Neural cell (in vitro differentiated cells): Measurements from ENCODE around the gene CENPP. TPM values are rescaled to one million over a fixed set of nuclear protein-coding genes. Genes with fewer than 3 reads are reported as not detected.

Source experiments
- H2AFZ ChIP-seq: fragments of 200-600, 300-800 bp; sonication (generic), shearing (Covaris generic); 2 replicates; pipeline ENCODE4 v1.6.0; 2014; ENCODE audit warnings: low read depth, mild to moderate bottlenecking, antibody characterized with exemption, low read length, moderate library complexity
- H3F3A ChIP-seq: fragments of 200-600 bp; shearing (Covaris generic); 2 replicates; pipeline ENCODE4 v1.6.1; 2016; ENCODE audit warnings: mild to moderate bottlenecking, moderate library complexity, mixed read lengths, antibody characterized with exemption, low read length; ENCODE audit not compliant: insufficient read depth, poor library complexity, severe bottlenecking
- H3K27ac ChIP-seq: fragments of 200-600, 300-800 bp; sonication (generic), shearing (Covaris generic); 2 replicates; pipeline ENCODE4 v1.5.1; 2014; ENCODE audit warnings: mild to moderate bottlenecking, low read length, moderate library complexity
- H3K27me3 ChIP-seq: fragments of 300-800, 200-600 bp; sonication (generic), shearing (Covaris generic); 2 replicates; pipeline ENCODE4 v1.6.0; 2014; ENCODE audit warnings: mild to moderate bottlenecking, low read depth, low read length, moderate library complexity; ENCODE audit not compliant: insufficient read depth
- H3K36me3 ChIP-seq: fragments of 300-800, 200-600 bp; sonication (generic), shearing (Covaris generic); 2 replicates; pipeline ENCODE4 v1.5.1; 2014; ENCODE audit warnings: mild to moderate bottlenecking, antibody characterized with exemption, low read length, moderate library complexity; ENCODE audit not compliant: insufficient read depth
- H3K4me2 ChIP-seq: fragments of 300-800, 200-600 bp; sonication (generic), shearing (Covaris generic); 2 replicates; pipeline ENCODE4 v1.6.0; 2014; ENCODE audit warnings: mild to moderate bottlenecking, low read length
- H3K4me3 ChIP-seq: fragments of 300-800, 200-600 bp; sonication (generic), shearing (Covaris generic); 2 replicates; pipeline ENCODE4 v1.5.1; 2014; ENCODE audit warnings: mild to moderate bottlenecking, low read length, moderate library complexity
- H3K79me2 ChIP-seq: fragments of 200-600 bp; shearing (Covaris generic); replicated peaks from 2 replicates; pipeline ENCODE4 v1.6.0; 2014; ENCODE audit warnings: mild to moderate bottlenecking, low read length, moderate library complexity; ENCODE audit not compliant: insufficient read depth
- H3K9ac ChIP-seq: fragments of 300-800, 200-600 bp; sonication (generic), shearing (Covaris generic); 2 replicates; pipeline ENCODE4 v1.6.1; 2016; ENCODE audit warnings: mild to moderate bottlenecking, low read length, mixed read lengths
- H3K9me2 ChIP-seq: fragments of 200-600 bp; shearing (Covaris generic); 2 replicates; pipeline ENCODE4 v1.6.1; 2016; ENCODE audit warnings: mild to moderate bottlenecking, low read length, mixed read lengths; ENCODE audit not compliant: insufficient read depth
- H3K9me3 ChIP-seq: fragments of 200-600, 300-800 bp; sonication (generic), shearing (Covaris generic); 2 replicates; pipeline ENCODE4 v1.6.1; 2016; ENCODE audit warnings: mild to moderate bottlenecking, mixed run types, low read length, moderate library complexity, mixed read lengths
- H4K20me1 ChIP-seq: fragments of 200-600 bp; shearing (Covaris generic); 2 replicates; pipeline ENCODE4 v1.6.1; 2016; ENCODE audit warnings: mild to moderate bottlenecking, mixed run types; ENCODE audit not compliant: insufficient read depth
- CTCF ChIP-seq: fragments of 450-650 bp; IDR thresholded peaks from 2 replicates; pipeline ENCODE4 v1.5.1; 2014; ENCODE audit warnings: antibody characterized with exemption, mild to moderate bottlenecking, moderate library complexity; ENCODE audit not compliant: poor library complexity, severe bottlenecking
- EP300 ChIP-seq: fragments of 450-650 bp; conservative IDR thresholded peaks from 2 replicates; pipeline ENCODE4 v1.6.1; 2014; ENCODE audit warnings: antibody characterized with exemption, mild to moderate bottlenecking, moderate library complexity; ENCODE audit not compliant: poor library complexity, severe bottlenecking
- EZH2 ChIP-seq: fragments of 200-600, 300-800 bp; shearing (Covaris generic), sonication (generic); IDR thresholded peaks from 2 replicates; pipeline ENCODE4 v1.6.1; 2014; ENCODE audit warnings: antibody characterized with exemption, low read length, borderline replicate concordance, mild to moderate bottlenecking; ENCODE audit not compliant: insufficient read depth, poor library complexity, severe bottlenecking
- MXI1 ChIP-seq: fragments of 450-650 bp; conservative IDR thresholded peaks from 2 replicates; pipeline ENCODE4 v1.6.1; 2014; ENCODE audit warnings: antibody characterized with exemption, mild to moderate bottlenecking; ENCODE audit not compliant: poor library complexity, severe bottlenecking
- POLR2AphosphoS5 ChIP-seq: IDR thresholded peaks from 2 replicates; pipeline ENCODE4 v1.6.1; 2012
- RAD21 ChIP-seq: fragments of 450-650 bp; conservative IDR thresholded peaks from 2 replicates; pipeline ENCODE4 v1.6.1; 2014; ENCODE audit warnings: antibody characterized with exemption, mild to moderate bottlenecking, moderate library complexity
- REST ChIP-seq: IDR thresholded peaks from 2 replicates; pipeline ENCODE4 v1.6.1; 2012; ENCODE audit warnings: borderline replicate concordance
- SMC3 ChIP-seq: fragments of 450-650 bp; conservative IDR thresholded peaks from 2 replicates; pipeline ENCODE4 v1.6.1; 2014; ENCODE audit warnings: antibody characterized with exemption, mild to moderate bottlenecking, moderate library complexity; ENCODE audit not compliant: poor library complexity
- TAF1 ChIP-seq: IDR thresholded peaks from 2 replicates; pipeline ENCODE4 v1.6.1; 2012; ENCODE audit warnings: low read depth
- polyA plus RNA-seq: library from polyadenylated mRNA; depleted of rRNA; stranded (reverse); fragments of >200 nt; gene quantifications from 2 replicates; pipeline ENCODE4 v1.2.3, GENCODE V29; 2014

The CENPP gene
- polyA plus RNA-seq, 1 donor from 2014 or later, result 5.0 TPM

- no peaks in the 10 kb centered on the region for H3K27me3 ChIP-seq
Measured at GRCh38 chr9:92627651-92628050, 301.9 kb downstream of the CENPP start.

DNA sequence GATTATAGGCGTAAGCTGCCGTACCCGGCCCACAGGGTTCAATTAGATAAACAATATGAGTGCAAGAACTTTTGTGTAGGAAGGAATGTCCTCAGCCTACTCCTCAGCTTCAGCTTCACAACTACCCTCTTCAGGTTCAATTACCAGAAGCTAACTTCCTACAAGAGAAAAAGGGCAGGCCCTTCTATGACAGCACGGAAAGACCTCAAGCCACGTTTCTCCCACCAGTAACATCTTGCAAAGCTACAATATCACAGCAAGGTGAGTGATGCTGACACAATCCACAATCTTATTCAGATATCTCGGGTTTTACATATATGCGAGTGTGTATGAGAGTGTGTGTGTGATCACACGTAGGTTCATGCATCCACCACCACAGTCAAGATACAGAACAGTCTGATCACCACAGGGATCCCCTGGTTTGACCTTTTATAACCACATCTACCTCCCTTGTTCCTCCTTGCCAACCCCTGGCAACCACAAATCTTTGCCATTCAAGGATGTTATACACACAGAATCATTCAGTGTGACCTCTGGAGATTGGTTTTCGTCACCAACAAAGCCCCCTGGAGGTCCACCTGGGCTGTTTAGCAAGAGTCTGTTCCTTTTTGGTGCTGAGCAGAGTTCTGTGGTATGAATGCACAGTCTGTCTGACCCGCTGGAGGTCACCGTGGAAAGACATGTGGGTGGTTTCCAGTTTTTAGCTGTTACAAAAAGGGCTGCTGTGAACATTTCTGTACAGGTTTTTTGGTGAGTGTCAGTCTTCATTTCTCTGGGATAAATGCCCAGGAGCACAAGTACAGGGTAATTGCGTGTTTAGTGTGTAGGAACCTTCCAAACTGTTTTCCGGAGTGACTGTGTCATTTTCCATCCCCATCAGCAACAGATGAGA lies 305.9 kb downstream of the CENPP start:
- no peaks in the 10 kb centered on the region for H3K9me2 ChIP-seq
- H4K20me1 ChIP-seq, result no peaks in the 10 kb centered on the region
- H3K9me3 ChIP-seq, result no peaks in the 10 kb centered on the region
- no peak overlapping the region for H3K4me3 ChIP-seq
- H3K27ac ChIP-seq, result no peak overlapping the region
- H3F3A ChIP-seq, result no peaks in the 10 kb centered on the region
- H3K4me2 ChIP-seq, result no peak overlapping the region
- H3K27me3 ChIP-seq, result no peaks in the 10 kb centered on the region
- H3K9ac ChIP-seq, result no peak overlapping the region
- no peaks in the 10 kb centered on the region for H3K79me2 ChIP-seq
- H2AFZ ChIP-seq, result no peak overlapping the region
- H3K36me3 ChIP-seq, result no peaks in the 10 kb centered on the region
- TF ChIP-seq EZH2, result no peak
- no peak for TF ChIP-seq RAD21
- TF ChIP-seq POLR2AphosphoS5, result no peak
- no peak for TF ChIP-seq CTCF
- TF ChIP-seq SMC3, result no peak
- TF ChIP-seq TAF1, result no peak

More at GRCh38 chr9:92627651-92628050, 301.9 kb downstream of the CENPP start:
- Histone ChIP-seq H3K9me2 (no peaks in the 10 kb centered on the region), H3K36me3 (no peaks in the 10 kb centered on the region), H3K79me2 (no peaks in the 10 kb centered on the region), H3K4me2 (no peak overlapping the region), H2AFZ (no peak overlapping the region), H3F3A (no peaks in the 10 kb centered on the region), H3K9me3 (no peaks in the 10 kb centered on the region), H3K4me3 (no peak overlapping the region), H4K20me1 (no peaks in the 10 kb centered on the region), H3K9ac (no peak overlapping the region), H3K27ac (no peak overlapping the region)
- no peak for TF ChIP-seq REST
- TF ChIP-seq CTCF, result no peak
- no peak for TF ChIP-seq EP300
- no peak for TF ChIP-seq MXI1
- TF ChIP-seq RAD21, result no peak
